GM12878 (cell line): Measurements from ENCODE around the gene SIRT5. TPM values are rescaled to one million over a fixed set of nuclear protein-coding genes. Genes with fewer than 3 reads are reported as not detected.
A peak's percentile ranks its signal among the peaks of the same experiment; 100 is the strongest.

ENCODE experiments used
- ATAC-seq: fragments of 200-7000 bp; cut with Tn5 transposase; 3 replicates; pipeline ENCODE4 v1.9.1; 2020; ENCODE audit warnings: mild to moderate bottlenecking, moderate library complexity
- BruUV-seq: library from RNA; stranded (reverse); fragments of 400-500 nt; replicated peaks from 2 replicates; lab custom pipeline; 2021; lab: Mats Ljungman, UMichigan
- CTCF ChIA-PET: fragments of 300-600 bp; sonication (Branson Sonifier 250); formaldehyde crosslinking; extraction: SDS; loops from one replicate; lab custom pipeline; 2021; ENCODE audit warnings: inconsistent platforms; lab: Yijun Ruan, JAX
- POLR2A ChIA-PET: fragments of 350-600 bp; formaldehyde crosslinking; extraction: SDS; loops from one replicate; lab custom pipeline; 2021; ENCODE audit warnings: inconsistent platforms; lab: Charles Lee
- RAD21 ChIA-PET: fragments of 300-600 bp; sonication (Branson Sonifier 250); formaldehyde crosslinking; loops from one replicate; lab custom pipeline; 2023; ENCODE audit warnings: antibody characterized with exemption; ENCODE audit not compliant: unreplicated experiment; lab: Charles Lee
- SMC1A ChIA-PET: fragments of 300-600 bp; sonication (Branson Sonifier 250); formaldehyde crosslinking; loops from one replicate; lab custom pipeline; 2023; ENCODE audit not compliant: unreplicated experiment, uncharacterized antibody; lab: Charles Lee
- DNase-seq: peaks from one replicate; pipeline ENCODE4 v3.0.0-alpha.2; 2011; ENCODE audit warnings: low read depth, low spot score
- FAIRE-seq: peaks from 3 replicates; lab custom pipeline; 2011; peaks lifted over from hg19 to GRCh38; lab: Jason Lieb, UNC
- H2AFZ ChIP-seq: 2 replicates; pipeline ENCODE4 v1.6.0; 2011; ENCODE audit warnings: low read depth, low read length, control low read depth; ENCODE audit not compliant: control insufficient read depth
- H3K27ac ChIP-seq: 2 replicates; pipeline ENCODE4 v1.5.1; 2011; ENCODE audit warnings: control low read depth; ENCODE audit not compliant: control insufficient read depth, insufficient read depth
- H3K27me3 ChIP-seq, 2 experiments: replicated peaks in 1 of 2; 2 replicates each; pipeline versions ENCODE4 v1.6.0 to v1.6.1; 2011; ENCODE audit warnings: low read length in 1 of 2; ENCODE audit not compliant: control insufficient read depth in 2 of 2, insufficient read depth in 2 of 2
- H3K36me3 ChIP-seq, 2 experiments: 2 replicates each; pipeline ENCODE4 v1.5.1; 2011; ENCODE audit warnings: low read length in 1 of 2; ENCODE audit not compliant: control insufficient read depth in 2 of 2, insufficient read depth in 2 of 2
- H3K4me1 ChIP-seq: 2 replicates; pipeline ENCODE4 v1.6.1; 2011; ENCODE audit warnings: mild to moderate bottlenecking, low read length, moderate library complexity, mixed read lengths; ENCODE audit not compliant: control insufficient read depth, insufficient read depth
- H3K4me2 ChIP-seq: 2 replicates; pipeline ENCODE4 v1.6.0; 2011; ENCODE audit warnings: control low read depth; ENCODE audit not compliant: control insufficient read depth, insufficient read depth
- H3K4me3 ChIP-seq: fragments of 200-600 bp; sonication (generic); 2 replicates; pipeline ENCODE4 v1.5.1; 2016
- H3K79me2 ChIP-seq: 2 replicates; pipeline ENCODE4 v1.6.0; 2011; ENCODE audit warnings: low read length; ENCODE audit not compliant: control insufficient read depth, insufficient read depth
- H3K9ac ChIP-seq: 2 replicates; pipeline ENCODE4 v1.8.0; 2011; ENCODE audit warnings: low read length, control low read depth, mixed read lengths; ENCODE audit not compliant: control insufficient read depth, insufficient read depth
- H3K9me3 ChIP-seq: replicated peaks from 3 replicates; pipeline ENCODE4 v1.5.1; 2011; ENCODE audit warnings: mild to moderate bottlenecking, low read length; ENCODE audit not compliant: control insufficient read depth, insufficient read depth
- H4K20me1 ChIP-seq: 2 replicates; pipeline ENCODE4 v1.6.0; 2011; ENCODE audit not compliant: control insufficient read depth, insufficient read depth
- E2F4 ChIP-seq: IDR thresholded peaks from 2 replicates; pipeline ENCODE4 v1.6.1; 2012; ENCODE audit warnings: low read depth, low read length, improper control_type of control experiment
- JUND ChIP-seq: IDR thresholded peaks from 2 replicates; pipeline ENCODE4 v1.6.1; 2012; ENCODE audit warnings: low read depth, mild to moderate bottlenecking, low read length, improper control_type of control experiment, moderate library complexity
- PML ChIP-seq: IDR thresholded peaks from 2 replicates; pipeline ENCODE4 v1.6.1; 2012; ENCODE audit warnings: low read length, inconsistent platforms
- RCOR1 ChIP-seq: conservative IDR thresholded peaks from 2 replicates; pipeline ENCODE4 v1.6.1; 2012; ENCODE audit warnings: low read depth, low read length, improper control_type of control experiment
- SMC3 ChIP-seq: IDR thresholded peaks from 2 replicates; pipeline ENCODE4 v1.6.1; 2011; ENCODE audit warnings: low read length, improper control_type of control experiment, borderline replicate concordance
- SPI1 ChIP-seq: IDR thresholded peaks from 2 replicates; pipeline ENCODE4 v1.6.1; 2011; ENCODE audit warnings: low read depth, mild to moderate bottlenecking, low read length, moderate library complexity, borderline replicate concordance; ENCODE audit not compliant: insufficient read depth
- TCF7 ChIP-seq: IDR thresholded peaks from 2 replicates; pipeline ENCODE4 v1.6.1; 2014; ENCODE audit warnings: antibody characterized with exemption, borderline replicate concordance
- ZNF384 ChIP-seq: IDR thresholded peaks from 2 replicates; pipeline ENCODE4 v1.6.1; 2012; ENCODE audit warnings: low read depth, mild to moderate bottlenecking, low read length, improper control_type of control experiment, borderline replicate concordance
- WGBS: methylation state at CpG from one replicate; pipeline ENCODE4 v1.1.6; 2016; ENCODE audit warnings: low lambda C conversion rate; ENCODE audit not compliant: insufficient replicate concordance, insufficient coverage; ENCODE audit errors: missing lambda C conversion rate; 5-methylcytosine and 5-hydroxymethylcytosine counted together
- in situ Hi-C: fragments of 300-500 bp; cut with MboI; formaldehyde crosslinking; loops from 9 replicates; pipeline ENCODE4 v1.14.3; 2018; ENCODE audit warnings: mixed read lengths
- intact Hi-C: fragments of 100-400 bp; cut with micrococcal nuclease; formaldehyde crosslinking; loops from one replicate; pipeline ENCODE4 v1.14.2; 2022; ENCODE audit not compliant: unreplicated experiment
- polyA plus RNA-seq, 11 experiments: library from polyadenylated mRNA; depleted of rRNA in 4 of 11; unstranded in 6 of 11; stranded (reverse) in 5 of 11; fragments of >200 nt; fragmentation: Nextera tagmentation in 4 of 11; fragmentation: Illumina TruSeq in 1 of 11; extraction: Ambion mirVana in 4 of 11; extraction: Trizol in 1 of 11; gene quantifications; 1 replicate in 1 of 11; 2 replicates in 10 of 11; pipeline versions ENCODE4 v1.2.1 to v1.2.3, GENCODE V29; 2011 to 2016; ENCODE audit warnings: inconsistent platforms in 2 of 11, missing spikeins in 2 of 11, low read depth in 1 of 11
- total RNA-seq, 4 experiments: library from RNA; depleted of rRNA in 3 of 4; stranded (reverse); fragments of >200 nt in 3 of 4; fragmentation: Illumina TruSeq in 1 of 4; extraction: Trizol in 1 of 4; gene quantifications; 2 replicates each; pipeline versions ENCODE4 v1.2.1 to v1.2.3, GENCODE V29; 2013 to 2021

The SIRT5 gene
- total and polyA plus RNA-seq, 10 of the 15 experiments (the other 5 are each of a cell fraction or from before 2014, with no cell fraction given) = 1.7 to 12.4 (median 10.0) TPM

- H3K4me2 ChIP-seq = peak overlapping the region; percentile 36
- RAD21 ChIA-PET = interaction anchor here (0.8 to 3.8 kb wide), 14 partner anchors 9 to 287 kb away, joined by 3 to 22 read pairs (median 5); partner anchors contain the start of genes SIRT5 and TBC1D7
- H3K27me3 ChIP-seq = no peaks in the 10 kb centered on the region
- peak overlapping the region; percentile 94 for H3K4me3 ChIP-seq
- FAIRE-seq = no peak
- SMC1A ChIA-PET = interaction anchor here (0.6 to 2.7 kb wide), 22 partner anchors 9 to 705 kb away, joined by 3 to 14 read pairs (median 4); partner anchors contain the start of gene SIRT5
- BruUV-seq = no TSS peak
- H4K20me1 ChIP-seq = no peaks in the 10 kb centered on the region
- no peak for DNase-seq
- H3K79me2 ChIP-seq = peaks cover 41% of the 10 kb centered on the region
- H3K4me1 ChIP-seq = peaks cover 14% of the 10 kb centered on the region
- POLR2A ChIA-PET = interaction anchor here (0.6 to 2.2 kb wide), 11 partner anchors 17 to 341 kb away, joined by 3 to 12 read pairs (median 3); partner anchors contain the start of genes RANBP9 and SIRT5
- CTCF ChIA-PET = interaction anchor here (0.6 to 4.5 kb wide), 35 partner anchors 9 to 704 kb away, joined by 3 to 41 read pairs (median 4); partner anchors contain the start of gene SIRT5
- H2AFZ ChIP-seq = peak overlapping the region; percentile 73
- no peaks in the 10 kb centered on the region for H3K9me3 ChIP-seq
- H3K27ac ChIP-seq = peak overlapping the region; percentile 96
- in situ Hi-C loops = no loop called here
- ATAC-seq = peak; percentile 57
- H3K36me3 ChIP-seq = peaks cover 4 to 26% of the 10 kb centered on the region in 2 experiments; a peak in 3 of 4 replicates
- intact Hi-C loops = loop anchor here (1.0 to 10.0 kb wide), 5 partner anchors 41 to 421 kb away; partner anchors contain the start of genes RANBP9 and SIRT5
- WGBS = under 1% methylated on average over 14 of the region's 14 CpGs
- TF ChIP-seq TCF7 (no peak), JUND (no peak), ZNF384 (no peak), PML (peak; percentile 5; the same call in 1 of the 2 replicates), RCOR1 (no peak)
- H3K9ac ChIP-seq = peak overlapping the region; percentile 96
These were observed 41.4 kb downstream of the SIRT5 start for GRCh38 chr6:13615792-13616120.

GRCh38 chr6:13617066-13617465 is 42.7 kb downstream of the SIRT5 start:
- in situ Hi-C loops = no loop called here
- no TSS peak for BruUV-seq
- H3K79me2 ChIP-seq = peaks cover 41% of the 10 kb centered on the region
- no peak overlapping the region for H3K27ac ChIP-seq
- RAD21 ChIA-PET = interaction anchor here (1.0 to 3.8 kb wide), 3 partner anchors 42 to 93 kb away, joined by 3 to 22 read pairs (median 21); partner anchors contain the start of gene SIRT5
- POLR2A ChIA-PET = interaction anchor here (0.6 to 2.2 kb wide), 4 partner anchors 43 to 93 kb away, joined by 3 to 12 read pairs (median 4); partner anchors contain the start of gene SIRT5
- H3K36me3 ChIP-seq = peaks cover 4 to 30% of the 10 kb centered on the region in 2 experiments; a peak in 3 of 4 replicates
- no peak overlapping the region; the same call in 1 of the 2 replicates for H3K9ac ChIP-seq
- H2AFZ ChIP-seq = no peak overlapping the region
- no peaks in the 10 kb centered on the region for H3K9me3 ChIP-seq
- FAIRE-seq = no peak
- CTCF ChIA-PET = interaction anchor here (0.6 to 4.5 kb wide), 8 partner anchors 8 to 287 kb away, joined by 3 to 41 read pairs (median 10); partner anchors contain the start of genes MCUR1 and SIRT5
- intact Hi-C loops = loop anchor here (5.0 to 10.0 kb wide), 2 partner anchors 95 to 422 kb away; partner anchors contain the start of gene RANBP9
- WGBS = 55% methylated on average over 2 of the region's 2 CpGs
- ATAC-seq = no peak
- no peaks in the 10 kb centered on the region for H3K27me3 ChIP-seq
- 0 out of 2 replicates have a peak overlapping the region, but pooled peaks have one; percentile 94 for H3K4me3 ChIP-seq
- TF ChIP-seq E2F4 (no peak), SPI1 (peak; percentile 29; the same call in 1 of the 2 replicates), SMC3 (no peak)
- TF ChIP-seq, all 136 proteins: peak for 1
- Histone ChIP-seq H3K4me2 (peak overlapping the region; percentile 44; the same call in 1 of the 2 replicates), H3K4me1 (peaks cover 7% of the 10 kb centered on the region), H4K20me1 (no peaks in the 10 kb centered on the region)
- SMC1A ChIA-PET = interaction anchor here (0.8 to 2.6 kb wide), 7 partner anchors 35 to 282 kb away, joined by 3 to 9 read pairs (median 5); no protein-coding TSS in a partner anchor
- no peak for DNase-seq
